ENCODE data around the gene XRCC3. TPM values are rescaled to one million over a fixed set of nuclear protein-coding genes. Genes with fewer than 3 reads are reported as not detected.

XRCC3 gene
- total and polyA plus RNA-seq, 2 of the 8 experiments (the other 6 are each of a cell fraction or from before 2014, with no cell fraction given) = 36.9 to 41.8 TPM

DNA sequence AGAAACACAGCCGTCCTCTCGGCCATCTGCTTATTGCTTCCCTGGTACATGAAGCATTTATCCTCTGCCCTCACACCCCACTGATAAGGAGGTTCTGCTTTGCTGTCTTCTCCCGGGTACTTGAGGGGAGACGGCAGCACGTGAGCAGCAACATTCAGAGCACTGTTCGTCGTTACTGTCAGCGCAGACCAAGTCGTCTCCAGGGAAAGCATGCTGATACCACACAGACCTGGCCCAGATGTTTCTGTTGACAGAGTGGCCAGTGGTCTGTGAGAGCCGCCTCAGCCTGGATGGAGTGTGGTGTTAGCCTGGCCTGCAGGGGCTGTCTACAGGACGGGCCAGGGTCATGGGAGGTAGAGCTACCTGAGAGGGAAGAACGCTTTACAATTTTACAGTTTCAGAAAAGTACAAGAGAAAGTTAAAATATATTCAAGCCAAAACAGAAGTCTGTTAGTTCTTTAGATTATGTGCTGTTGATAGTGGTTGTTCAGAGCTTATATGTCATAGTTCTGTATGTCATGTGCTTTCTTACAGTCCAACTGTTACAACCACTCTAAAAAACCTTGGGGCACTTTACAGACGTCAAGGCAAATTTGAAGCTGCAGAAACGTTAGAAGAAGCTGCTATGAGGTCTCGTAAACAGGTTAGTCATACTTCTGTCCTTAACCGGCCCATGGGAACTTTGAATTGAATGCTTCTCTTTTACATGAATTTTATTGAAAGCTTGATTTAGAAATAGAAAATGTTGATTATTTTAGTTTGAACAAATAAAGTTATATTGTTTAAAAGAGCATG is 38.2 kb downstream of the XRCC3 start (continued):
- TF ChIP-seq, protein P1, sequence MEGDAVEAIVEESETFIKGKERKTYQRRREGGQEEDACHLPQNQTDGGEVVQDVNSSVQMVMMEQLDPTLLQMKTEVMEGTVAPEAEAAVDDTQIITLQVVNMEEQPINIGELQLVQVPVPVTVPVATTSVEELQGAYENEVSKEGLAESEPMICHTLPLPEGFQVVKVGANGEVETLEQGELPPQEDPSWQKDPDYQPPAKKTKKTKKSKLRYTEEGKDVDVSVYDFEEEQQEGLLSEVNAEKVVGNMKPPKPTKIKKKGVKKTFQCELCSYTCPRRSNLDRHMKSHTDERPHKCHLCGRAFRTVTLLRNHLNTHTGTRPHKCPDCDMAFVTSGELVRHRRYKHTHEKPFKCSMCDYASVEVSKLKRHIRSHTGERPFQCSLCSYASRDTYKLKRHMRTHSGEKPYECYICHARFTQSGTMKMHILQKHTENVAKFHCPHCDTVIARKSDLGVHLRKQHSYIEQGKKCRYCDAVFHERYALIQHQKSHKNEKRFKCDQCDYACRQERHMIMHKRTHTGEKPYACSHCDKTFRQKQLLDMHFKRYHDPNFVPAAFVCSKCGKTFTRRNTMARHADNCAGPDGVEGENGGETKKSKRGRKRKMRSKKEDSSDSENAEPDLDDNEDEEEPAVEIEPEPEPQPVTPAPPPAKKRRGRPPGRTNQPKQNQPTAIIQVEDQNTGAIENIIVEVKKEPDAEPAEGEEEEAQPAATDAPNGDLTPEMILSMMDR (IDR thresholded peaks at IDR 0.05; ENCODE audit: control extremely low read depth in 1 of 3, insufficient read depth in 1 of 3, low read depth in 1 of 3, low read length in 3 of 3) = no peak
- TF ChIP-seq SP4 (IDR thresholded peaks at IDR 0.05; ENCODE audit: low read length) (no peak), POU5F1 (IDR thresholded peaks at IDR 0.05; ENCODE audit: low read depth, low read length) (no peak), MAFK (IDR thresholded peaks at IDR 0.05; ENCODE audit: low read depth, low read length) (no peak), POLR2AphosphoS5 (IDR thresholded peaks at IDR 0.05; ENCODE audit: low read depth, low read length) (no peak), CBX8 (IDR thresholded peaks at IDR 0.05; ENCODE audit: borderline replicate concordance, low read depth, low read length) (no peak), HDAC2 (IDR thresholded peaks at IDR 0.05; ENCODE audit: borderline replicate concordance in 1 of 2, low read depth in 2 of 2, low read length in 2 of 2) (no peak), GTF2F1 (IDR thresholded peaks at IDR 0.05; ENCODE audit: borderline replicate concordance, low read depth, low read length) (no peak)
- TF ChIP-seq, protein P2, sequence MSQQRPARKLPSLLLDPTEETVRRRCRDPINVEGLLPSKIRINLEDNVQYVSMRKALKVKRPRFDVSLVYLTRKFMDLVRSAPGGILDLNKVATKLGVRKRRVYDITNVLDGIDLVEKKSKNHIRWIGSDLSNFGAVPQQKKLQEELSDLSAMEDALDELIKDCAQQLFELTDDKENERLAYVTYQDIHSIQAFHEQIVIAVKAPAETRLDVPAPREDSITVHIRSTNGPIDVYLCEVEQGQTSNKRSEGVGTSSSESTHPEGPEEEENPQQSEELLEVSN (IDR thresholded peaks at IDR 0.05) = no peak

Measured in H1 (cell line).